B cell (primary cell): Measurements from ENCODE around the gene MTIF2. TPM values are rescaled to one million over a fixed set of nuclear protein-coding genes. Genes with fewer than 3 reads are reported as not detected.

Experiments
- ATAC-seq: fragments of 200-7000 bp; cut with Tn5 transposase; one replicate; pipeline ENCODE4 v1.10.0; 2021; ENCODE audit warnings: low read depth, mild to moderate bottlenecking, moderate number of reproducible peaks, moderate library complexity
- CTCF ChIA-PET: fragments of 350-600 bp; sonication (Branson Sonifier 250); formaldehyde crosslinking; loops from one replicate; lab custom pipeline; 2021; ENCODE audit warnings: antibody characterized with exemption, inconsistent platforms; lab: Charles Lee
- POLR2A ChIA-PET: fragments of 350-600 bp; sonication (Branson Sonifier 250); formaldehyde crosslinking; loops from one replicate; lab custom pipeline; 2021; ENCODE audit warnings: antibody characterized with exemption; lab: Charles Lee
- DNase-seq: peaks from one replicate; pipeline ENCODE4 v3.0.0; 2013
- H2AFZ ChIP-seq: 2 replicates; pipeline ENCODE4 v1.6.1; 2012; ENCODE audit warnings: mild to moderate bottlenecking, low read depth, low read length; ENCODE audit not compliant: insufficient read depth, poor library complexity, severe bottlenecking
- H3K27ac ChIP-seq, 2 donors: 1 replicate in 1 of 2; 2 replicates in 1 of 2; pipeline ENCODE4 v1.5.1; 2012 to 2013; ENCODE audit warnings: low read length in 2 of 2, mild to moderate bottlenecking in 2 of 2, moderate library complexity in 1 of 2
- H3K27me3 ChIP-seq, 4 experiments: fragments of 200-600 bp in 1 of 4; sonication (generic) in 1 of 4; replicated peaks in 1 of 4; 1 replicate in 2 of 4; 2 replicates in 2 of 4; pipeline versions ENCODE4 v1.6.1 to v1.7.0; 2013 to 2016; ENCODE audit warnings: low read length in 3 of 4, mild to moderate bottlenecking in 2 of 4, mixed read lengths in 1 of 4, moderate library complexity in 1 of 4; ENCODE audit not compliant: insufficient read depth in 4 of 4, control insufficient read depth in 3 of 4; ENCODE audit errors: control extremely low read depth in 1 of 4
- H3K36me3 ChIP-seq, 2 experiments: replicated peaks in 1 of 2; 1 replicate in 1 of 2; 2 replicates in 1 of 2; pipeline versions ENCODE4 v1.6.1 to v1.7.1; 2013; ENCODE audit warnings: low read length in 1 of 2; ENCODE audit not compliant: insufficient read depth in 2 of 2, control insufficient read depth in 1 of 2; ENCODE audit errors: control extremely low read depth in 1 of 2, extremely low read depth in 1 of 2
- H3K4me1 ChIP-seq, 2 donors: fragments of 200-600 bp in 1 of 2; sonication (generic) in 1 of 2; 1 replicate in 1 of 2; 2 replicates in 1 of 2; pipeline versions ENCODE4 v1.5.1 to v1.6.1; 2013 to 2017; ENCODE audit warnings: low read length in 2 of 2; ENCODE audit not compliant: control insufficient read depth in 2 of 2, insufficient read depth in 2 of 2
- H3K4me2 ChIP-seq: replicated peaks from 2 replicates; pipeline ENCODE3; 2012; ENCODE audit warnings: mild to moderate bottlenecking, low read depth, low read length; ENCODE audit not compliant: poor library complexity, severe bottlenecking
- H3K4me3 ChIP-seq, 5 experiments: fragments of 200-600 bp in 1 of 5; sonication (generic) in 1 of 5; 1 replicate in 3 of 5; 2 replicates in 2 of 5; pipeline versions ENCODE4 v1.5.1 to v1.7.0; 2011 to 2016; ENCODE audit warnings: low read length in 4 of 5, mild to moderate bottlenecking in 4 of 5, low read depth in 2 of 5, control low read depth in 1 of 5, moderate library complexity in 1 of 5; ENCODE audit not compliant: insufficient read depth in 1 of 5; ENCODE audit errors: control extremely low read depth in 1 of 5, extremely low read depth in 1 of 5
- H3K79me2 ChIP-seq: fragments of 200-600 bp; sonication (generic); one replicate; pipeline ENCODE4 v1.6.0; 2016; ENCODE audit warnings: low read length; ENCODE audit not compliant: control insufficient read depth, insufficient read depth
- H3K9ac ChIP-seq: fragments of 200-600 bp; sonication (generic); 2 replicates; pipeline ENCODE4 v1.6.1; 2017; ENCODE audit warnings: mild to moderate bottlenecking, low read length, moderate library complexity
- H3K9me3 ChIP-seq, 3 donors: one replicate each; pipeline versions ENCODE4 v1.6.1 to v1.7.1; 2013; ENCODE audit warnings: low read length in 2 of 3; ENCODE audit not compliant: control insufficient read depth in 2 of 3, insufficient read depth in 1 of 3; ENCODE audit errors: control extremely low read depth in 1 of 3
- H4K20me1 ChIP-seq: 2 replicates; pipeline ENCODE4 v1.6.0; 2012; ENCODE audit warnings: mild to moderate bottlenecking, low read length; ENCODE audit not compliant: insufficient read depth, control insufficient read depth, poor library complexity, severe bottlenecking
- H3K27ac Mint-ChIP-seq: one replicate; pipeline ENCODE4 v1.8.0; 2021; ENCODE audit warnings: mixed read lengths
- H3K27me3 Mint-ChIP-seq: one replicate; pipeline ENCODE4 v1.8.0; 2021; ENCODE audit warnings: mixed read lengths
- H3K4me1 Mint-ChIP-seq: one replicate; pipeline ENCODE4 v1.8.0; 2021; ENCODE audit warnings: mixed read lengths
- H3K4me3 Mint-ChIP-seq: one replicate; pipeline ENCODE4 v1.8.0; 2021; ENCODE audit warnings: mixed read lengths
- H3K9me3 Mint-ChIP-seq: one replicate; pipeline ENCODE4 v1.8.0; 2022; ENCODE audit warnings: mixed read lengths; ENCODE audit not compliant: insufficient read depth
- EZH2 ChIP-seq: IDR thresholded peaks from 2 replicates; pipeline ENCODE4 v1.6.1; 2012; ENCODE audit warnings: borderline replicate concordance, low read depth, mild to moderate bottlenecking, moderate library complexity, low read length; ENCODE audit not compliant: insufficient read depth, poor library complexity, severe bottlenecking
- WGBS: methylation state at CpG from one replicate; pipeline ENCODE4 v1.1.5; 2013; ENCODE audit warnings: missing lambda C conversion rate; ENCODE audit not compliant: insufficient coverage; 5-methylcytosine and 5-hydroxymethylcytosine counted together
- intact Hi-C: fragments of 100-400 bp; cut with micrococcal nuclease; formaldehyde crosslinking; loops from one replicate; pipeline ENCODE4 v1.10.0; 2022
- polyA plus RNA-seq: library from polyadenylated mRNA; depleted of rRNA; stranded (reverse); fragments of >200 nt; gene quantifications from 2 replicates; pipeline ENCODE4 v1.2.3, GENCODE V29; 2012
- total RNA-seq, 2 donors: library from RNA; stranded (reverse); fragments of 120-200 nt in 1 of 2; gene quantifications; 1 replicate in 1 of 2; 2 replicates in 1 of 2; pipeline versions ENCODE4 v1.2.3 to v1.2.4, GENCODE V29; 2013 to 2022
- TF ChIP-seq, protein P1 (sequence below): fragments of 200-600 bp; IDR thresholded peaks from one replicate; pipeline ENCODE4 v1.8.0; 2022; ENCODE audit warnings: antibody characterized with exemption, mild to moderate bottlenecking

The MTIF2 gene
- total and polyA plus RNA-seq, 2 donors (not counting 1 experiment from before 2014, with no cell fraction given) = 12.9 to 36.7 TPM

GRCh38 chr2:55311444-55311870 is 42.4 kb upstream of the MTIF2 start:
- H3K9ac ChIP-seq = no peak overlapping the region
- no peaks in the 10 kb centered on the region for H3K9me3 Mint-ChIP-seq
- H3K9me3 ChIP-seq = no peaks in the 10 kb centered on the region
- no peaks in the 10 kb centered on the region for H3K4me1 ChIP-seq
- H4K20me1 ChIP-seq = no peaks in the 10 kb centered on the region
- no peaks in the 10 kb centered on the region for H3K27me3 ChIP-seq
- H3K36me3 ChIP-seq = peaks cover 0 to 9% of the 10 kb centered on the region in 2 experiments
- ATAC-seq = no peak
- ChIA-PET POLR2A (no interaction called here), CTCF (no interaction called here)
- H3K4me1 Mint-ChIP-seq = no peaks in the 10 kb centered on the region
- H3K79me2 ChIP-seq = no peaks in the 10 kb centered on the region
- no peak overlapping the region for H2AFZ ChIP-seq
- H3K27ac ChIP-seq = no peak overlapping the region
- no peak overlapping the region for H3K27ac Mint-ChIP-seq
- no peak overlapping the region for H3K4me3 Mint-ChIP-seq
- no peak overlapping the region for H3K4me2 ChIP-seq
- TF ChIP-seq EZH2 = no peak
- TF ChIP-seq, protein P1, sequence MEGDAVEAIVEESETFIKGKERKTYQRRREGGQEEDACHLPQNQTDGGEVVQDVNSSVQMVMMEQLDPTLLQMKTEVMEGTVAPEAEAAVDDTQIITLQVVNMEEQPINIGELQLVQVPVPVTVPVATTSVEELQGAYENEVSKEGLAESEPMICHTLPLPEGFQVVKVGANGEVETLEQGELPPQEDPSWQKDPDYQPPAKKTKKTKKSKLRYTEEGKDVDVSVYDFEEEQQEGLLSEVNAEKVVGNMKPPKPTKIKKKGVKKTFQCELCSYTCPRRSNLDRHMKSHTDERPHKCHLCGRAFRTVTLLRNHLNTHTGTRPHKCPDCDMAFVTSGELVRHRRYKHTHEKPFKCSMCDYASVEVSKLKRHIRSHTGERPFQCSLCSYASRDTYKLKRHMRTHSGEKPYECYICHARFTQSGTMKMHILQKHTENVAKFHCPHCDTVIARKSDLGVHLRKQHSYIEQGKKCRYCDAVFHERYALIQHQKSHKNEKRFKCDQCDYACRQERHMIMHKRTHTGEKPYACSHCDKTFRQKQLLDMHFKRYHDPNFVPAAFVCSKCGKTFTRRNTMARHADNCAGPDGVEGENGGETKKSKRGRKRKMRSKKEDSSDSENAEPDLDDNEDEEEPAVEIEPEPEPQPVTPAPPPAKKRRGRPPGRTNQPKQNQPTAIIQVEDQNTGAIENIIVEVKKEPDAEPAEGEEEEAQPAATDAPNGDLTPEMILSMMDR = peak; percentile 24
- intact Hi-C loops = no loop called here
- H3K27me3 Mint-ChIP-seq = no peaks in the 10 kb centered on the region
- no peak overlapping the region for H3K4me3 ChIP-seq
- no peak for DNase-seq
- WGBS = 40% methylated on average over 1 of the region's 1 CpG

DNA sequence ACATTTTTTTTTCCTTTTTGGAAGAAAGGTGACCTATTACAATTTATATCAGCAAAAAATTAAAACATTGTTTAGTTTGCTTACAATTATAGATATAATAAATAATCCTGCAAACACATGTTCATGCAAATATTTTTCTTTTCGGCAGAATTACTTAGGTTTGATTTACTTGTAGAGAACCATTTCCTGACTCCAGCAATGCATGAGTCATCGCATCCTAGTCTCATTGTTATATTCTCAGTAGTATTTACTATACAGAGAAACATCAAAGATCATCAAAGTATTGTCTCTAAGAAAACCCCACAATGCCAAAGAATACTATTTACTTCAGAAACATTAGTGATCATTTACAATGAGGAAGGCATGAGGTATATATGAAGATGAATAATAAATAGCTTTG is 40.4 kb upstream of the MTIF2 start:
- Histone ChIP-seq H3K79me2 (no peaks in the 10 kb centered on the region), H3K4me3 (no peak overlapping the region), H4K20me1 (no peaks in the 10 kb centered on the region), H3K9me3 (no peaks in the 10 kb centered on the region), H3K36me3 (peaks cover 0 to 2% of the 10 kb centered on the region in 2 experiments), H3K27ac (no peak overlapping the region), H2AFZ (no peak overlapping the region), H3K4me1 (no peaks in the 10 kb centered on the region), H3K9ac (no peak overlapping the region), H3K27me3 (no peaks in the 10 kb centered on the region), H3K4me2 (no peak overlapping the region)
- ChIA-PET CTCF (no interaction called here), POLR2A (no interaction called here)
- DNase-seq = no peak
- no peak for ATAC-seq
- WGBS = no CpG with 5 or more reads among the region's 2 CpGs
- H3K27ac Mint-ChIP-seq = no peak overlapping the region
- intact Hi-C loops = no loop called here
- TF ChIP-seq, protein P1 = no peak
- TF ChIP-seq EZH2 = no peak
- no peaks in the 10 kb centered on the region for H3K4me1 Mint-ChIP-seq
- no peak overlapping the region for H3K4me3 Mint-ChIP-seq
- H3K9me3 Mint-ChIP-seq = no peaks in the 10 kb centered on the region
- H3K27me3 Mint-ChIP-seq = no peaks in the 10 kb centered on the region
